Chondrocyte (in vitro differentiated cells): ENCODE data around the gene TMEM254. TPM values are rescaled to one million over a fixed set of nuclear protein-coding genes. Genes with fewer than 3 reads are reported as not detected.
"Not testable (repeated sequence)": the region's sequence is repeated elsewhere in the genome, so short reads cannot be mapped to it uniquely, and the experiment has no call there.

Source experiments
- DNase-seq: peaks from one replicate; pipeline ENCODE4 v3.0.0; 2021; ENCODE audit warnings: mixed read lengths, low spot score
- H3K27ac Mint-ChIP-seq: one replicate; pipeline ENCODE4 v1.8.0; 2021; ENCODE audit warnings: mild to moderate bottlenecking, moderate library complexity, mixed read lengths; ENCODE audit not compliant: unreplicated experiment
- H3K27me3 Mint-ChIP-seq: 2 replicates; pipeline ENCODE4 v1.8.0; 2021; ENCODE audit warnings: low read depth, mixed read lengths
- H3K36me3 Mint-ChIP-seq: 2 replicates; pipeline ENCODE4 v1.8.0; 2021; ENCODE audit warnings: low read depth, mixed read lengths
- H3K4me1 Mint-ChIP-seq: 2 replicates; pipeline ENCODE4 v1.8.0; 2021; ENCODE audit warnings: low read depth, mild to moderate bottlenecking, mixed read lengths
- H3K4me3 Mint-ChIP-seq: one replicate; pipeline ENCODE4 v1.8.0; 2021; ENCODE audit warnings: mild to moderate bottlenecking, moderate library complexity, mixed read lengths; ENCODE audit not compliant: unreplicated experiment
- H3K9me3 Mint-ChIP-seq: 2 replicates; pipeline ENCODE4 v1.8.0; 2021; ENCODE audit warnings: low read depth, mixed read lengths
- CTCF ChIP-seq: fragments of 200-600 bp; sonication (generic); IDR thresholded peaks from 2 replicates; pipeline ENCODE4 v1.5.0; 2021; ENCODE audit warnings: antibody characterized with exemption, mild to moderate bottlenecking, moderate library complexity
- total RNA-seq: library from RNA; stranded (reverse); gene quantifications from 3 replicates; pipeline ENCODE4 v1.2.1, GENCODE V29; 2021

The TMEM254 gene
- total RNA-seq, 1 donor from 2014 or later, result 19.6 TPM

GRCh38 chr10:80081801-80082750, 3.6 kb downstream of the TMEM254 start:
- DNase-seq, result no peak
- H3K9me3 Mint-ChIP-seq, result no peaks in the 10 kb centered on the region
- H3K4me3 Mint-ChIP-seq, result no peak overlapping the region
- H3K36me3 Mint-ChIP-seq, result peaks cover 5% of the 10 kb centered on the region
- TF ChIP-seq CTCF, result no peak
- no peaks in the 10 kb centered on the region for H3K27me3 Mint-ChIP-seq
- no peak overlapping the region for H3K27ac Mint-ChIP-seq
- peaks cover 18% of the 10 kb centered on the region for H3K4me1 Mint-ChIP-seq

- Mint-ChIP-seq H3K27ac (no peak overlapping the region), H3K27me3 (no peaks in the 10 kb centered on the region), H3K9me3 (no peaks in the 10 kb centered on the region), H3K4me3 (no peak overlapping the region), H3K4me1 (no peaks in the 10 kb centered on the region), H3K36me3 (peaks cover 8% of the 10 kb centered on the region)
- no peak for TF ChIP-seq CTCF
- DNase-seq, result no peak
Observed at GRCh38 chr10:80090121-80090520, 11.7 kb downstream of the TMEM254 start.

- Mint-ChIP-seq H3K9me3 (no peaks in the 10 kb centered on the region), H3K36me3 (peaks cover 8% of the 10 kb centered on the region), H3K27me3 (peaks cover 2% of the 10 kb centered on the region), H3K4me1 (no peaks in the 10 kb centered on the region), H3K4me3 (no peak overlapping the region), H3K27ac (no peak overlapping the region)
- no peak for TF ChIP-seq CTCF
- no peak for DNase-seq
Observed at GRCh38 chr10:80094231-80094630, 15.8 kb downstream of the TMEM254 start.

GRCh38 chr10:80098272-80098671, 19.8 kb downstream of the TMEM254 start:
- H3K4me3 Mint-ChIP-seq, H3K9me3 Mint-ChIP-seq, H3K36me3 Mint-ChIP-seq: not testable (repeated sequence)

GRCh38 chr10:80099295-80099694, 20.8 kb downstream of the TMEM254 start:
- H3K36me3 Mint-ChIP-seq, H3K9me3 Mint-ChIP-seq, H3K27me3 Mint-ChIP-seq, H3K27ac Mint-ChIP-seq, H3K4me1 Mint-ChIP-seq, DNase-seq, H3K4me3 Mint-ChIP-seq: not testable (repeated sequence)

More at GRCh38 chr10:80098272-80098671, 19.8 kb downstream of the TMEM254 start:
- H3K27ac Mint-ChIP-seq, H3K27me3 Mint-ChIP-seq, H3K4me1 Mint-ChIP-seq, DNase-seq: not testable (repeated sequence)

- DNase-seq, result no peak
- no peaks in the 10 kb centered on the region for H3K9me3 Mint-ChIP-seq
- no peak overlapping the region for H3K27ac Mint-ChIP-seq
- peaks cover 2% of the 10 kb centered on the region for H3K27me3 Mint-ChIP-seq
- peaks cover 15% of the 10 kb centered on the region for H3K4me1 Mint-ChIP-seq
- H3K4me3 Mint-ChIP-seq, result no peak overlapping the region
- TF ChIP-seq CTCF, result no peak
- no peaks in the 10 kb centered on the region for H3K36me3 Mint-ChIP-seq
Observed at GRCh38 chr10:80100116-80100515, 21.7 kb downstream of the TMEM254 start.
